Measurements from ENCODE around the gene CAMK4. TPM values are rescaled to one million over a fixed set of nuclear protein-coding genes. Genes with fewer than 3 reads are reported as not detected.

Gene CAMK4
- total RNA-seq, 4 donors from 2014 or later = 0.16 to 5.0 (median 4.4) TPM

- Histone ChIP-seq H3K9me3 (no peaks in the 10 kb centered on the region), H3K27me3 (peaks cover 10% of the 10 kb centered on the region), H3K36me3 (no peaks in the 10 kb centered on the region), H3K4me1 (no peaks in the 10 kb centered on the region), H3K27ac (no peak overlapping the region), H3K4me3 (no peak overlapping the region)
- ATAC-seq = no peak
- TF ChIP-seq CTCF (IDR thresholded peaks at IDR 0.05) = no peak
- no peak for TF ChIP-seq POLR2A (IDR thresholded peaks at IDR 0.05)
- no peak for TF ChIP-seq EP300 (IDR thresholded peaks at IDR 0.05)
- TF ChIP-seq POLR2AphosphoS5 (IDR thresholded peaks at IDR 0.05) = no peak
- 91 to 92% methylated on average over 7 to 9 of the region's 10 CpGs for WGBS, 2 donors (ENCODE audit: low coverage in 1 of 2)
Measured at GRCh38 chr5:111238431-111239225, 14.4 kb downstream of the CAMK4 start.

- TF ChIP-seq CTCF (IDR thresholded peaks at IDR 0.05) (no peak), EP300 (IDR thresholded peaks at IDR 0.05) (no peak), POLR2A (IDR thresholded peaks at IDR 0.05) (no peak), POLR2AphosphoS5 (IDR thresholded peaks at IDR 0.05) (no peak)
- 84 to 100% methylated on average over 3 of the region's 3 CpGs for WGBS, 2 donors (ENCODE audit: low coverage in 1 of 2)
- H3K36me3 ChIP-seq = no peaks in the 10 kb centered on the region
Measured at GRCh38 chr5:111241696-111242095, 17.5 kb downstream of the CAMK4 start.

GRCh38 chr5:111242606-111243005 is 18.4 kb downstream of the CAMK4 start:
- TF ChIP-seq POLR2AphosphoS5 (IDR thresholded peaks at IDR 0.05) (no peak), POLR2A (IDR thresholded peaks at IDR 0.05) (no peak), CTCF (IDR thresholded peaks at IDR 0.05) (no peak), EP300 (IDR thresholded peaks at IDR 0.05) (no peak)
- peaks cover 11% of the 10 kb centered on the region for H3K27me3 ChIP-seq
- H3K4me1 ChIP-seq = no peaks in the 10 kb centered on the region
- no peak overlapping the region for H3K27ac ChIP-seq
- H3K36me3 ChIP-seq = no peaks in the 10 kb centered on the region
- H3K4me3 ChIP-seq = no peak overlapping the region
- no peaks in the 10 kb centered on the region for H3K9me3 ChIP-seq
- ATAC-seq = no peak
- WGBS, 2 donors (ENCODE audit: low coverage in 1 of 2) = 90 to 94% methylated on average over 5 to 9 of the region's 10 CpGs

More at GRCh38 chr5:111241696-111242095, 17.5 kb downstream of the CAMK4 start:
- ATAC-seq = no peak
- no peak overlapping the region for H3K4me3 ChIP-seq
- H3K27ac ChIP-seq = no peak overlapping the region
- H3K9me3 ChIP-seq = no peaks in the 10 kb centered on the region
- peaks cover 11% of the 10 kb centered on the region for H3K27me3 ChIP-seq
- H3K4me1 ChIP-seq = no peaks in the 10 kb centered on the region

GRCh38 chr5:111243318-111243717 is 19.1 kb downstream of the CAMK4 start:
- H3K9me3 ChIP-seq = no peaks in the 10 kb centered on the region
- no peak for ATAC-seq
- 78 to 80% methylated on average over 1 of the region's 1 CpG for WGBS, 2 donors (ENCODE audit: low coverage in 1 of 2)
- no peak overlapping the region for H3K27ac ChIP-seq
- H3K4me1 ChIP-seq = no peaks in the 10 kb centered on the region
- H3K4me3 ChIP-seq = no peak overlapping the region
- no peaks in the 10 kb centered on the region for H3K36me3 ChIP-seq
- peaks cover 11% of the 10 kb centered on the region for H3K27me3 ChIP-seq
- TF ChIP-seq EP300 (IDR thresholded peaks at IDR 0.05) (no peak), POLR2AphosphoS5 (IDR thresholded peaks at IDR 0.05) (no peak), CTCF (IDR thresholded peaks at IDR 0.05) (no peak), POLR2A (IDR thresholded peaks at IDR 0.05) (no peak)

- TF ChIP-seq POLR2A (IDR thresholded peaks at IDR 0.05) (no peak), POLR2AphosphoS5 (IDR thresholded peaks at IDR 0.05) (no peak), CTCF (IDR thresholded peaks at IDR 0.05) (no peak), EP300 (IDR thresholded peaks at IDR 0.05) (no peak)
Measured at GRCh38 chr5:111245654-111246053, 21.5 kb downstream of the CAMK4 start.

More at GRCh38 chr5:111245654-111246053, 21.5 kb downstream of the CAMK4 start:
- peaks cover 11% of the 10 kb centered on the region for H3K27me3 ChIP-seq
- no peaks in the 10 kb centered on the region for H3K36me3 ChIP-seq
- H3K9me3 ChIP-seq = no peaks in the 10 kb centered on the region
- WGBS, 2 donors (ENCODE audit: low coverage in 1 of 2) = 80 to 100% methylated on average over 2 of the region's 2 CpGs
- H3K4me3 ChIP-seq = no peak overlapping the region
- ATAC-seq = no peak
- H3K4me1 ChIP-seq = no peaks in the 10 kb centered on the region
- no peak overlapping the region for H3K27ac ChIP-seq

Data from gastroesophageal sphincter (tissue), 4 donors.